K562 treated with DMSO at 1 percent for 48 hours (cell line): ENCODE data around the gene SLC35E2B. TPM values are rescaled to one million over a fixed set of nuclear protein-coding genes. Genes with fewer than 3 reads are reported as not detected.

Experiments
- total RNA-seq: library from RNA; unstranded; fragments of 300-600 nt; gene quantifications from 2 replicates; pipeline ENCODE4 v1.2.3, GENCODE V29; 2022; ENCODE audit warnings: low replicate concordance; ENCODE audit errors: extremely low read depth

The SLC35E2B gene
- total RNA-seq, result not detected in 2 replicates

DNA sequence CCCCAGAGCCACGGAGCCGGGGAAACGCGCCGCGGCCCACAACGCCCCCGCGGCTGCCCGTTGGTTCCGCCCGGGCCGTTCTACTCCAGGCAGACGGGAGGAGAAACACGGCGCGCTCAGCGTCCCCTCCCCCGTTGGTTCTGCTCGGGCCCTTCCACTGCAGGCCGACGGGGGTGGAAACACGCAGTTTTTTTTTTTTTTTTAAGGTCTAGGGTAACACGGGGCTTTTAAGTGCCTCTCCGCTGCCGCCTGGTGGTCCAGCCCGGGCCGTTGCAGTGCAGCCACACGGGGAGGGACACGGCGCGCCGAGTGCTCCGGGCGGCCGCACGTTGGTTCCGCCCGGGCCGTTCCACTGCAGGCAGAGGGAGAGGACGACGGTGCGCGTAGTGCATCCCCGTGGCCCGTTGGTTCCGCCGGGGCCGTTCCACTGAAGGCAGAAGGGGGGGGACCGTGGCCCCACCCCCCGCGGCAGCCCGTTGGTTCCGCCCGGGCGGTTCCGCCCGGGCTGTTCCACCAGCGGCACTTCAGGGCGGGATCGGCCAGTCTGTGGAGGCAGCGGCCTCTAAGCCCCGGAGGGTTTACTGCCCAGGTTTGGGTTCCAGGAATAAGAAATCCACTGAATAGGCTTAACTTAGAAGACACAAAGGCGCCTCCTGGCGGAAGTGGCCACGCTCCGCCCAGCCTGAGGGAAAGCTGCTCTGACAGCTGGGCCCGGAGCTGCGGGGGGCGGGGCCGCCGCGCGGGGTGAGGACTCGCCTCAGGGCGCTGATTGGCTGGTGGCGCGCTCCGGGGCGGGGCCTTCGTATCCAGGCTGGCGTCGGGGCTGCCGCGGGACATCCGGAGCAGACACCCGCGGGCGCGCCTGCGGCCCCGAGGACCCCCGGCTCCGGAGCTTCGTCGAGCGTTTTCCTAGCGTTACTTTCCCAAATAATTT is at the start of gene SLC35E2B:
SLC35E2B (minus strand) TSS at position 82 of the 934 bp plus-strand sequence. CDS start 16,096 bp downstream, outside the sequence.

DNA sequence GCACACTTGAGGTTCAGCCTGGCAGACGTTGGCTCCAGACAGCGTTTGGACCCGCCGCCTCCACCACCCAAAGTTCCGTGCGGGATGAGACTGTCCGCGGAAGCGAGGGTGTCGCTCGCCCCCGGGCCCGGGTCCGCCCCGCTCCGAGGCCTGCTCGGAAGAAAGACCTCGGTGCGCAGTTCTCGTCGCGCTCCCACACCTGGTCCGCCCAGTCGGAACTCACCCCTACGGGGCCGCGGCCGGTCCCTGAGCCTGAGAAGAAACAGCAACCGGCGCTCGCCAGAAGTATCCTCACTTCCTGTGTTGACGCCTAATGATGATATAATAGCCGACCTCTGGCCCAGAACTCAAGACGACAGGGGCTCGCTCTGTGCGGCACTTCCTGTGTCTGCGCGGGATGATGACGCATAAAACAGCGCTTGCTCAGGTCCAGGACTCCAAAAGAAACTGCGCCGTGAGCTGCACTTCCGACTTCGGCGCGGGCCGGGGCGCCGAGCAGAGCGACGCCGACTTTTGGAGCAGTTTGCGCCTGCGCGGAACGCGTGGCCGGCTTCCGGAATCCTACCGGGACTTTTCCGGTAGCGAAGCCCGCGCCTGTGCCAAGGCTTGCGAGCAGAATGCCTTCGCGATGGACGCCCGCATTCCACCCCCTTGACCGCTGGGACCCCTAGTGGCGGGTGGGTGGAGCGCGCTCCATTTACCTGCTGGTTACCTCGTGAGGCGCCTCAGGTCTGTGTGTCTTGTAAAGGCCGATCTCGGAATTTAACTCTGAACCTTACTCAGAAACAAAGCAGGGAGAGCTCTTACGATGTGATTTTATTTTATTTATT is 31.7 kb upstream of the SLC35E2B start, which contains the start of gene CDK11A:
CDK11A (minus strand) TSS at position 323 of the 830 bp plus-strand sequence. CDS start 1,539 bp downstream, outside the sequence.

DNA sequence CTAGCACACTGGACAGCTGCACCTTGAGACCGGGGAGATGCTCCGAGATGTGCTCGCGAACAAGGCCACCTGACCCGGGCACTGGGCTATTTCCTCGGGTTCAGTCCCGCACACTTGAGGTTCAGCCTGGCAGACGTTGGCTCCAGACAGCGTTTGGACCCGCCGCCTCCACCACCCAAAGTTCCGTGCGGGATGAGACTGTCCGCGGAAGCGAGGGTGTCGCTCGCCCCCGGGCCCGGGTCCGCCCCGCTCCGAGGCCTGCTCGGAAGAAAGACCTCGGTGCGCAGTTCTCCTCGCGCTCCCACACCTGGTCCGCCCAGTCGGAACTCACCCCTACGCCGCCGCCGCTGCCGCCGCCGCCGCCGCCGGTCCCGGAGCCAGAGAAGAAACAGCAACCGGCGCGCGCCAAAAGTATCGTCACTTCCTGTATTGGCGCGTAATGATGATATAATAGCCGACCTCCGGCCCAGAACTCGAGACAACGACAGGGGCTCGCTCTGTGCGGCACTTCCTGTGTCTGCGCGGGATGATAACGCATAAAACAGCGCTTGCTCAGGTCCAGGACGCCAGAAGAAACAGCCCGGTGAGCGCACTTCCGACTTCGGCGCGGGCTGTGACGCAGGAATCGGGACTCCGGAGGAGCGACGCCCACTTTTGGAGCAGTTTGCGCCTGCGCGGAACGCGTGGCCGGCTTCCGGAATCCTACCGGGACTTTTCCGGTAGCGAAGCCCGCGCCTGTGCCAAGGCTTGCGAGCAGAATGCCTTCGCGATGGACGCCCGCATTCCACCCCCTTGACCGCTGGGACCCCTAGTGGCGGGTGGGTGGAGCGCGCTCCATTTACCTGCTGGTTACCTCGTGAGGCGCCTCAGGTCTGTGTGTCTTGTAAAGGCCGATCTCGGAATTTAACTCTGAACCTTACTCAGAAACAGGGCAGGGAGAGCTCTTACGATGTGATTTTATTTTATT is 33.7 kb downstream of the SLC35E2B start, which contains the start of gene CDK11B:
CDK11B (minus strand) TSS at position 422 of the 967 bp plus-strand sequence. CDS start 1,519 bp downstream, outside the sequence.

DNA sequence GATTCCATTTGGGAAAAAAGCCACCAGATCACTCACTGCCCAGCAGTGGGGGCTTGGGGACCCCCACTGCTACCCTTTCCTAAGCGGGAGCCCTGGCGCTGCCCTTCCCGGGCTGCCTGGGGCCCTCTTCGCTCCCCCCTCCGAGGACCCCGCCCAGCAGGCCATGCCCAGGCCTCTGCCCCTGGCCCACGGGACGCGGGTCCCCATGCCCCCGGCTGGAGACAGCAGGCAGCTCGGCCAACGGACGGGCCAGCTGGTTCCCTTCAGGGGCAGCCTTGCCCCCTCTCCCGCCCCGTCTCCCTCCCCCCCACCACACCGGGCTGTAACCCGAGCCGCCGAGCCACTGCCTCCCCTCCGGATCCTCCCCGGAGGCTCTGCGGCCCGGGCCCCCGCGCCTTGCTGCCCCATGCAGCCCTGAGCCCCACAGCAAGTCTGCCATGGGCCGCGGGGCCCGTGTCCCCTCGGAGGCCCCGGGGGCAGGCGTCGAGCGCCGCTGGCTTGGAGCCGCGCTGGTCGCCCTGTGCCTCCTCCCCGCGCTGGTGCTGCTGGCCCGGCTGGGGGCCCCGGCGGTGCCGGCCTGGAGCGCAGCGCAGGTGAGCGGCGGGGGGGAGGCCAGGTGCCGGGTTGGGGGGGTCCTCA is 60.7 kb downstream of the SLC35E2B start, which contains the start of gene MMP23B:
MMP23B (plus strand) TSS at position 392 of the 639 bp plus-strand sequence; CDS start at position 438, 46 bp downstream.

DNA sequence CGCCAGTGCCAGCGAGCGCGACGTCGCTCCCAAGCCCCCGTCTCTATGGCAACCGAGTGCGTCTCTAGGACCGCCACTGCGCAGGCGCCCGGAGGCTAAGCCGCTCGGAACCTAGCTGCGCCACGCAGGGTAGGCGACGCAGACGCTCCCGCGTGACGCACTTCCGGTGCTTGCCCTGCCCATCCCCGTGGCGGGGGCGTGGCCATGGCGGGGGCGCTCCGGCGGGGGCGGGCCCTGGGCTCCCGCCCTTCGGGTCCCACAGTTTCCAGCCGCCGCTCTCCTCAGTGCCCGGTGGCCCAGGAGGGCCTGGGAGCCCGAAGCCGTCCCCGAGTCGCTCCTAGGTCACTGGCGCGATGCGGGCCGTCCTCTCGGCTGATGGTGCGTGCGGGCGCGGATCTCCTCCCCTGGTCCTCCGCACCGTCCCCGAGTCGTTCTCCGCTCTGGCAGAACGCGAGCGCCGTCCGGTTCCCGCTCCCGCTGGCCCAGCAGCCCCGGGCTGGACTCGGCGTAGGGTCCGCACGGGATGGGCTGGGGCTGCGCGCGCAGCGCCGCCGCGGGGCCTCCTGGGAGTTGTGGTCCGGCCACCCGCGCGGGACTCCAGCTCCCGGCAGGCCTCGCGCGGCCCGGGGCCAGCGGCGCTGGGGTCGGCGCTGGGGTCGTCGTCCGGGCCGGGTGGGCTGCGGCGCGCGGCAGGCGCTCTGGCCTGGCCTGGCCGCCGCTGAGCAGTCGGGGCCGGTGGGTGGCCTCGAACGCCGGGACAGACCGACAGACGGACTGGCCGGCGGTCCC is 77.1 kb downstream of the SLC35E2B start, which contains the start of gene MIB2:
MIB2 (plus strand) TSS at position 245 of the 789 bp plus-strand sequence. CDS start 7,953 bp downstream, outside the sequence.

Other genes starting within 250 kb of the SLC35E2B start
- gene ATAD3C, start 243.1 kb downstream of the SLC35E2B start, total RNA-seq, result not detected in 2 replicates
- not detected in 2 replicates for gene ATAD3B, start 221.0 kb downstream of the SLC35E2B start, total RNA-seq
- gene ATAD3A, start 180.6 kb downstream of the SLC35E2B start, total RNA-seq, result 223 TPM in 1 of 2 replicates, not detected in the other
- gene TMEM240, start 152.2 kb downstream of the SLC35E2B start, total RNA-seq, result not detected in 2 replicates
- not detected in 2 replicates for gene SSU72, start 117.9 kb downstream of the SLC35E2B start, total RNA-seq
- gene FNDC10, start 92.7 kb downstream of the SLC35E2B start, total RNA-seq, result not detected in 2 replicates
- gene MIB2, start 77.3 kb downstream of the SLC35E2B start, total RNA-seq, result not detected in 2 replicates
- not detected in 2 replicates for gene MMP23B, start 60.6 kb downstream of the SLC35E2B start, total RNA-seq
- not detected in 2 replicates for gene CDK11B, start 33.8 kb downstream of the SLC35E2B start, total RNA-seq
- not detected in 2 replicates for gene CDK11A, start 31.6 kb upstream of the SLC35E2B start, total RNA-seq
- gene NADK, start 85.7 kb upstream of the SLC35E2B start, total RNA-seq, result not detected in 2 replicates
- 119 TPM in 1 of 2 replicates, not detected in the other for gene GNB1, start 198.3 kb upstream of the SLC35E2B start, total RNA-seq
- not detected in 2 replicates for gene CALML6, start 222.5 kb upstream of the SLC35E2B start, total RNA-seq
- gene TMEM52, start 226.5 kb upstream of the SLC35E2B start, total RNA-seq, result not detected in 2 replicates